SU-DHL-6 (cell line): ENCODE results near the gene SSX5.
"Not testable (repeated sequence)": the region's sequence is repeated elsewhere in the genome, so short reads cannot be mapped to it uniquely, and the experiment has no call there.

Experiments used
- H2AFZ ChIP-seq: fragments of 200-600 bp; sonication (generic); 2 replicates; pipeline ENCODE4 v1.6.1; 2014; ENCODE audit warnings: low read depth, mild to moderate bottlenecking, moderate library complexity, mixed read lengths, antibody characterized with exemption, low read length; ENCODE audit not compliant: severe bottlenecking
- H3F3A ChIP-seq: fragments of 200-600 bp; shearing (Covaris generic); 2 replicates; pipeline ENCODE4 v1.6.0; 2016; ENCODE audit warnings: antibody characterized with exemption, mild to moderate bottlenecking; ENCODE audit not compliant: insufficient read depth
- H3K27ac ChIP-seq: fragments of 200-600 bp; sonication (generic); 2 replicates; pipeline ENCODE4 v1.5.1; 2016; ENCODE audit warnings: low read depth, mild to moderate bottlenecking, low read length, moderate library complexity, mixed read lengths
- H3K27me3 ChIP-seq: fragments of 200-600 bp; sonication (generic), shearing (Covaris generic); 2 replicates; pipeline ENCODE4 v1.6.0; 2014; ENCODE audit warnings: mild to moderate bottlenecking, low read length
- H3K36me3 ChIP-seq: fragments of 200-600 bp; sonication (generic); 2 replicates; pipeline ENCODE4 v1.6.1; 2014; ENCODE audit warnings: mild to moderate bottlenecking, low read length, mixed read lengths
- H3K4me2 ChIP-seq: fragments of 300-600, 200-600 bp; shearing (Covaris generic), sonication (generic); 2 replicates; pipeline ENCODE4 v1.6.0; 2014; ENCODE audit warnings: low read length, low read depth, mild to moderate bottlenecking; ENCODE audit not compliant: poor library complexity, severe bottlenecking
- H3K4me3 ChIP-seq: fragments of 200-600 bp; sonication (generic); 2 replicates; pipeline ENCODE4 v1.5.1; 2014; ENCODE audit warnings: antibody characterized with exemption, low read length, mild to moderate bottlenecking, mixed read lengths; ENCODE audit not compliant: insufficient read depth, poor library complexity, severe bottlenecking
- H3K79me2 ChIP-seq: fragments of 200-600 bp; sonication (generic); 2 replicates; pipeline ENCODE4 v1.6.1; 2014; ENCODE audit warnings: mild to moderate bottlenecking, low read length, moderate library complexity; ENCODE audit not compliant: insufficient read depth
- H3K9ac ChIP-seq: fragments of 200-600 bp; sonication (generic); 2 replicates; pipeline ENCODE4 v1.7.0; 2014; ENCODE audit warnings: mild to moderate bottlenecking, low read length
- H3K9me2 ChIP-seq: fragments of 200-600 bp; sonication (generic); replicated peaks from 2 replicates; pipeline ENCODE4 v1.6.1; 2014; ENCODE audit warnings: low read length; ENCODE audit not compliant: insufficient read depth
- H3K9me3 ChIP-seq: fragments of 200-600 bp; sonication (generic); 2 replicates; pipeline ENCODE4 v1.6.1; 2014; ENCODE audit warnings: low read length, mixed read lengths; ENCODE audit not compliant: insufficient read depth
- H4K20me1 ChIP-seq: fragments of 200-600 bp; sonication (generic); 2 replicates; pipeline ENCODE4 v1.6.1; 2014; ENCODE audit warnings: low read depth, mild to moderate bottlenecking, antibody characterized with exemption, low read length, moderate library complexity, mixed read lengths
- CTCF ChIP-seq: fragments of 200-600 bp; sonication (generic); IDR thresholded peaks from one replicate; pipeline ENCODE4 v1.5.1; 2017; ENCODE audit warnings: antibody characterized with exemption, mild to moderate bottlenecking, low read length, moderate library complexity; ENCODE audit not compliant: insufficient read depth, poor library complexity, severe bottlenecking
- EZH2phosphoT487 ChIP-seq: fragments of 200-600 bp; sonication (generic), shearing (Covaris generic); conservative IDR thresholded peaks from 2 replicates; pipeline ENCODE4 v1.6.1; 2018; ENCODE audit warnings: mild to moderate bottlenecking, antibody characterized with exemption, low read length, moderate library complexity, mixed read lengths

SSX5 gene

GRCh38 chrX:48156014-48156413 is 40.6 kb downstream of the SSX5 start:
- Histone ChIP-seq H3K9me3 (no peaks in the 10 kb centered on the region), H3K36me3 (no peaks in the 10 kb centered on the region), H3F3A (no peaks in the 10 kb centered on the region), H3K9me2 (no peaks in the 10 kb centered on the region), H3K27me3 (no peaks in the 10 kb centered on the region), H3K4me2 (no peak overlapping the region), H2AFZ (no peak overlapping the region), H3K27ac (no peak overlapping the region), H3K9ac (no peak overlapping the region), H3K79me2 (no peaks in the 10 kb centered on the region), H3K4me3 (no peak overlapping the region), H4K20me1 (no peaks in the 10 kb centered on the region)
- TF ChIP-seq CTCF (no peak), EZH2phosphoT487 (no peak)

- TF ChIP-seq CTCF: no peak
- TF ChIP-seq EZH2phosphoT487: no peak
- Histone ChIP-seq H3F3A (no peaks in the 10 kb centered on the region), H3K27ac (no peak overlapping the region), H3K4me3 (no peak overlapping the region), H3K9ac (no peak overlapping the region), H3K36me3 (no peaks in the 10 kb centered on the region), H3K9me3 (no peaks in the 10 kb centered on the region), H4K20me1 (no peaks in the 10 kb centered on the region), H2AFZ (no peak overlapping the region), H3K9me2 (no peaks in the 10 kb centered on the region), H3K27me3 (no peaks in the 10 kb centered on the region), H3K79me2 (no peaks in the 10 kb centered on the region), H3K4me2 (no peak overlapping the region)
Measured at GRCh38 chrX:48154796-48155195, 41.8 kb downstream of the SSX5 start.

GRCh38 chrX:48153769-48154168 is 42.8 kb downstream of the SSX5 start:
- H2AFZ ChIP-seq: no peak overlapping the region

GRCh38 chrX:48142697-48143096 is 53.9 kb downstream of the SSX5 start:
- not testable (repeated sequence) for H3K4me3 ChIP-seq, H2AFZ ChIP-seq, H3K9me3 ChIP-seq, H3K4me2 ChIP-seq, H3F3A ChIP-seq, H3K27me3 ChIP-seq, H3K27ac ChIP-seq, H3K9ac ChIP-seq, H4K20me1 ChIP-seq, H3K36me3 ChIP-seq, H3K9me2 ChIP-seq, H3K79me2 ChIP-seq

More at GRCh38 chrX:48153769-48154168, 42.8 kb downstream of the SSX5 start:
- TF ChIP-seq EZH2phosphoT487 (no peak), CTCF (no peak)
- H3K79me2 ChIP-seq: no peaks in the 10 kb centered on the region
- no peak overlapping the region for H3K4me2 ChIP-seq
- H3K27me3 ChIP-seq: no peaks in the 10 kb centered on the region
- H3K36me3 ChIP-seq: no peaks in the 10 kb centered on the region
- no peaks in the 10 kb centered on the region for H3K9me3 ChIP-seq
- H3K27ac ChIP-seq: no peak overlapping the region
- no peaks in the 10 kb centered on the region for H4K20me1 ChIP-seq
- H3K9ac ChIP-seq: no peak overlapping the region
- no peaks in the 10 kb centered on the region for H3K9me2 ChIP-seq
- H3K4me3 ChIP-seq: no peak overlapping the region
- H3F3A ChIP-seq: no peaks in the 10 kb centered on the region

- not testable (repeated sequence) for H2AFZ ChIP-seq, H3K9me2 ChIP-seq, H3K9me3 ChIP-seq, H3K4me3 ChIP-seq, H4K20me1 ChIP-seq, H3K27ac ChIP-seq, H3K79me2 ChIP-seq, H3K9ac ChIP-seq, H3F3A ChIP-seq, H3K27me3 ChIP-seq, H3K4me2 ChIP-seq, H3K36me3 ChIP-seq
Measured at GRCh38 chrX:48141810-48142508, 54.6 kb downstream of the SSX5 start.

- not testable (repeated sequence) for H3K9me3 ChIP-seq, H3K9me2 ChIP-seq, H4K20me1 ChIP-seq, H3F3A ChIP-seq, H3K27me3 ChIP-seq, H3K79me2 ChIP-seq, H3K9ac ChIP-seq, H3K36me3 ChIP-seq, H3K4me2 ChIP-seq, H3K4me3 ChIP-seq, H3K27ac ChIP-seq, H2AFZ ChIP-seq
Measured at GRCh38 chrX:48139076-48139475, 57.5 kb downstream of the SSX5 start.
